ENCODE data around the gene STMN3.

- TF ChIP-seq CTCF (IDR thresholded peaks at IDR 0.05 in 2 of 3, conservative IDR thresholded peaks at IDR 0.05 in 1 of 3; ENCODE audit: control insufficient read depth in 2 of 3, extremely low read depth in 1 of 3, insufficient read depth in 1 of 3, low read depth in 3 of 3, low read length in 3 of 3), result no peak
- no peak for TF ChIP-seq BMI1 (IDR thresholded peaks at IDR 0.05; ENCODE audit: borderline replicate concordance)
- TF ChIP-seq BRCA1 (IDR thresholded peaks at IDR 0.05; ENCODE audit: low read depth, low read length), result no peak
- TF ChIP-seq, protein P1, sequence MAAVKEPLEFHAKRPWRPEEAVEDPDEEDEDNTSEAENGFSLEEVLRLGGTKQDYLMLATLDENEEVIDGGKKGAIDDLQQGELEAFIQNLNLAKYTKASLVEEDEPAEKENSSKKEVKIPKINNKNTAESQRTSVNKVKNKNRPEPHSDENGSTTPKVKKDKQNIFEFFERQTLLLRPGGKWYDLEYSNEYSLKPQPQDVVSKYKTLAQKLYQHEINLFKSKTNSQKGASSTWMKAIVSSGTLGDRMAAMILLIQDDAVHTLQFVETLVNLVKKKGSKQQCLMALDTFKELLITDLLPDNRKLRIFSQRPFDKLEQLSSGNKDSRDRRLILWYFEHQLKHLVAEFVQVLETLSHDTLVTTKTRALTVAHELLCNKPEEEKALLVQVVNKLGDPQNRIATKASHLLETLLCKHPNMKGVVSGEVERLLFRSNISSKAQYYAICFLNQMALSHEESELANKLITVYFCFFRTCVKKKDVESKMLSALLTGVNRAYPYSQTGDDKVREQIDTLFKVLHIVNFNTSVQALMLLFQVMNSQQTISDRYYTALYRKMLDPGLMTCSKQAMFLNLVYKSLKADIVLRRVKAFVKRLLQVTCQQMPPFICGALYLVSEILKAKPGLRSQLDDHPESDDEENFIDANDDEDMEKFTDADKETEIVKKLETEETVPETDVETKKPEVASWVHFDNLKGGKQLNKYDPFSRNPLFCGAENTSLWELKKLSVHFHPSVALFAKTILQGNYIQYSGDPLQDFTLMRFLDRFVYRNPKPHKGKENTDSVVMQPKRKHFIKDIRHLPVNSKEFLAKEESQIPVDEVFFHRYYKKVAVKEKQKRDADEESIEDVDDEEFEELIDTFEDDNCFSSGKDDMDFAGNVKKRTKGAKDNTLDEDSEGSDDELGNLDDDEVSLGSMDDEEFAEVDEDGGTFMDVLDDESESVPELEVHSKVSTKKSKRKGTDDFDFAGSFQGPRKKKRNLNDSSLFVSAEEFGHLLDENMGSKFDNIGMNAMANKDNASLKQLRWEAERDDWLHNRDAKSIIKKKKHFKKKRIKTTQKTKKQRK (IDR thresholded peaks at IDR 0.05; ENCODE audit: low read depth, low read length), result no peak
- TF ChIP-seq BHLHE40 (IDR thresholded peaks at IDR 0.05; ENCODE audit: borderline replicate concordance in 1 of 2, low read depth in 2 of 2, low read length in 1 of 2), result no peak
- no peak for TF ChIP-seq USF1 (IDR thresholded peaks at IDR 0.05; ENCODE audit: borderline replicate concordance, extremely low read length, insufficient read depth, low read depth, low read length)
- no peak for TF ChIP-seq NFIC (IDR thresholded peaks at IDR 0.05; ENCODE audit: low read depth, low read length)
- TF ChIP-seq FOS (IDR thresholded peaks at IDR 0.05; ENCODE audit: borderline replicate concordance, extremely low read depth, insufficient read length), result no peak
- TF ChIP-seq FOXM1 (IDR thresholded peaks at IDR 0.05; ENCODE audit: low read depth, low read length), result no peak
- no peak for TF ChIP-seq EED (IDR thresholded peaks at IDR 0.05; ENCODE audit: low read depth)
- TF ChIP-seq CHD4 (IDR thresholded peaks at IDR 0.05), result no peak
- no peak for TF ChIP-seq CBFB (IDR thresholded peaks at IDR 0.05; ENCODE audit: low read depth)
- no peak for TF ChIP-seq SRF (IDR thresholded peaks at IDR 0.05; ENCODE audit: low read depth in 2 of 2, low read length in 2 of 2)
Measured at GRCh38 chr20:63668351-63668750, 15.1 kb upstream of the STMN3 start.
